AG09319 (cell line): Measurements from ENCODE around the gene PPP4R2.
"Not testable (repeated sequence)": the region's sequence is repeated elsewhere in the genome, so short reads cannot be mapped to it uniquely, and the experiment has no call there.

ENCODE experiments used
- DNase-seq: peaks from one replicate; pipeline ENCODE4 v3.0.0-alpha.2; 2010; ENCODE audit warnings: low read depth; ENCODE audit errors: extremely low read depth
- CTCF ChIP-seq: IDR thresholded peaks from 2 replicates; pipeline ENCODE4 v1.5.1; 2011; ENCODE audit warnings: low read depth, mild to moderate bottlenecking, inconsistent platforms, low read length, moderate library complexity

The PPP4R2 gene

GRCh38 chr3:73055583-73055982, 59.0 kb downstream of the PPP4R2 start:
- no peak for TF ChIP-seq CTCF
- no peak for DNase-seq

GRCh38 chr3:73056014-73056844, 59.6 kb downstream of the PPP4R2 start:
- DNase-seq = peak; percentile 23
- TF ChIP-seq CTCF = peak; percentile 51

GRCh38 chr3:73056845-73057150, 60.2 kb downstream of the PPP4R2 start:
- DNase-seq = no peak
- no peak for TF ChIP-seq CTCF

- DNase-seq = peak; percentile 61
- TF ChIP-seq CTCF = no peak
Measured at GRCh38 chr3:73060302-73060723, 63.7 kb downstream of the PPP4R2 start.

GRCh38 chr3:73061416-73061815, 64.8 kb downstream of the PPP4R2 start, which contains the start of gene EBLN2:
Gene EBLN2 (plus strand): TSS chr3:73061659. CDS start chr3:73062082, 423 bp downstream.
- no peak for DNase-seq
- TF ChIP-seq CTCF = no peak

- DNase-seq = not testable (repeated sequence)
Measured at GRCh38 chr3:73066243-73066642, 69.6 kb downstream of the PPP4R2 start.

GRCh38 chr3:73068419-73068818, 71.8 kb downstream of the PPP4R2 start:
- TF ChIP-seq CTCF = no peak
- no peak for DNase-seq

GRCh38 chr3:73069187-73069586, 72.6 kb downstream of the PPP4R2 start:
- no peak for TF ChIP-seq CTCF
- DNase-seq = no peak
